Suprapubic skin (tissue), 4 donors: ENCODE data around the gene NUDT8.

ENCODE experiments used
- CTCF ChIP-seq, 2 donors: fragments of 200-600 bp in 1 of 2; fragments of 450-650 bp in 1 of 2; sonication (generic) in 1 of 2; IDR thresholded peaks; one replicate each; pipeline ENCODE4 v1.5.1; 2016 to 2019; ENCODE audit warnings: antibody characterized with exemption in 2 of 2, mild to moderate bottlenecking in 1 of 2, moderate library complexity in 1 of 2
- EP300 ChIP-seq: sonication (generic); formaldehyde crosslinking; IDR thresholded peaks from one replicate; pipeline ENCODE4 v1.6.1; 2017; ENCODE audit warnings: antibody characterized with exemption
- POLR2AphosphoS5 ChIP-seq, 3 donors: sonication (generic); formaldehyde crosslinking; IDR thresholded peaks; one replicate each; pipeline ENCODE4 v1.6.1; 2017; ENCODE audit warnings: antibody characterized with exemption in 3 of 3

- TF ChIP-seq CTCF (IDR thresholded peaks at IDR 0.05) (no peak), EP300 (no peak), POLR2AphosphoS5 (IDR thresholded peaks at IDR 0.05) (no peak)
These were observed 7.2 kb upstream of the NUDT8 start for GRCh38 chr11:67636962-67637361.
